T-helper 1 cell treated with Interleukin-12 subunit alpha and Interleukin-12 subunit beta and Interleukin-4 antibody, amounts not matched to agents 30 μg/mL and 1 μg/mL, for 36 hours (primary cell): ENCODE results near the gene ZNF565.
"Not testable (repeated sequence)": the region's sequence is repeated elsewhere in the genome, so short reads cannot be mapped to it uniquely, and the experiment has no call there.

Experiments used
- H3K27ac Mint-ChIP-seq: one replicate; pipeline ENCODE4 v1.8.0; 2021; ENCODE audit warnings: mild to moderate bottlenecking, mixed read lengths
- H3K27me3 Mint-ChIP-seq: one replicate; pipeline ENCODE4 v1.8.0; 2021; ENCODE audit warnings: low read depth, mixed read lengths
- H3K36me3 Mint-ChIP-seq: one replicate; pipeline ENCODE4 v1.8.0; 2021; ENCODE audit warnings: low read depth, mixed read lengths
- H3K4me1 Mint-ChIP-seq: one replicate; pipeline ENCODE4 v1.8.0; 2021; ENCODE audit warnings: low read depth, mixed read lengths
- H3K4me3 Mint-ChIP-seq: one replicate; pipeline ENCODE4 v1.8.0; 2021; ENCODE audit warnings: mild to moderate bottlenecking, moderate library complexity, mixed read lengths
- H3K9me3 Mint-ChIP-seq: one replicate; pipeline ENCODE4 v1.8.0; 2021; ENCODE audit warnings: mixed read lengths

ZNF565 gene

DNA sequence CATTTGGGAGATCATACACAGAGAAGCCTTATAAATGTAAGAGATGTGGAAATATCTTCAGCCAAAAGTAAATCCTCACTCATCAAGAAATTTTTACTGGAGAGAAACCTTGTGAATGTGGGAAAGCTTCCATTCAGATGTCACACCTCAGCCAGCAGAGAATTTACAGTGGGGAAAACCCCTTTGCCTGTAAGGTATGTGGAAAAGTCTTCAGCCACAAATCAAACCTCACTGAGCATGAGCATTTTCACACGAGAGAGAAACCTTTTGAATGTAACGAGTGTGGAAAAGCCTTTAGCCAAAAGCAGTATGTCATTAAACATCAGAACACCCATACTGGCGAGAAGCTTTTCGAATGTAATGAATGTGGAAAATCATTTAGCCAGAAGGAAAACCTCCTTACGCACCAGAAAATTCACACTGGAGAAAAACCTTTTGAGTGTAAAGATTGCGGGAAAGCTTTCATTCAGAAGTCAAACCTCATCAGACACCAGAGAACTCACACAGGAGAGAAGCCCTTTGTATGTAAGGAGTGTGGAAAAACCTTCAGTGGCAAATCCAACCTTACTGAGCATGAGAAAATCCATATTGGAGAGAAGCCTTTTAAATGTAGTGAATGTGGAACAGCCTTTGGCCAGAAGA, 22.0 kb upstream of the ZNF565 start:
- Mint-ChIP-seq H3K27ac (no peak overlapping the region), H3K4me3 (no peak overlapping the region), H3K27me3 (no peaks in the 10 kb centered on the region), H3K4me1 (no peaks in the 10 kb centered on the region), H3K9me3 (peaks cover 75% of the 10 kb centered on the region), H3K36me3 (peaks cover 83% of the 10 kb centered on the region)

GRCh38 chr19:36233626-36234025, 19.2 kb upstream of the ZNF565 start:
- H3K4me3 Mint-ChIP-seq, H3K4me1 Mint-ChIP-seq, H3K27me3 Mint-ChIP-seq, H3K27ac Mint-ChIP-seq: not testable (repeated sequence)
- Mint-ChIP-seq H3K9me3 (peaks cover 72% of the 10 kb centered on the region), H3K36me3 (peaks cover 92% of the 10 kb centered on the region)

DNA sequence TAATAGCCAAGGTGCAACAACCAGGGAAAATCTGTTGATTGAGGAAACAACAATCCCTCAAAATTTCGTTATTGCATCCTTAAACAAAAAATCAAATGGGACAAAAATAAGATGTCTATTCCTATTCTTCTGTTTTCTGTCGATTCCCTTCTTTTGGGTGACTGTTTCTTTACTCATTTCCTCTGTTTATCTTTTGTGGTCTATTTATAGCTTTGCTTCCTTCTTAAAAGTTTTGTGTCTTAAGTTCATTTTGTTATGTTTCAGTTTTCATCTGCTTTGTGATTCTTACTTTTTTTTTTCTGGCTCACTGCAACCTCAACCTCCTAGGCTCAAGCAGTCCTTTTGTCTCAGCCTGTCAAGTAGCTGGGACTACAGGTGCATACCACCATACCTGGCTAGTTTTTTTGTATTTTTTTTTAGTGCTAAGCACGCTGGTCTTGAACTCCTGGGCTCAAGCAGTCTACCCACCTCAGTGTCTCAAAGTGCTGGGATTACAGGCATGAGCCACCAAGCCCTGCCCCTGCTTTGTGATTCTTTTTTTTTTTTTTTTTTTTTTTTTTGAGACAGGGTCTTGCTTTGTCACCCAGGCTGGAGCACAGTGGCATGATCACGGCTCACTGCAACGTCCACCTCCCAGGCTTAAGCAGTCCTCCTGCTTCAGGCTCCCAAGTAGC, 10.9 kb upstream of the ZNF565 start:
- peak overlapping the region; percentile 52 for H3K27ac Mint-ChIP-seq
- no peaks in the 10 kb centered on the region for H3K27me3 Mint-ChIP-seq
- H3K9me3 Mint-ChIP-seq: peaks cover 46% of the 10 kb centered on the region
- H3K4me3 Mint-ChIP-seq: peak overlapping the region; percentile 36
- peaks cover 22% of the 10 kb centered on the region for H3K4me1 Mint-ChIP-seq
- peaks cover 76% of the 10 kb centered on the region for H3K36me3 Mint-ChIP-seq

- Mint-ChIP-seq H3K4me3 (no peak overlapping the region), H3K4me1 (peaks cover 28% of the 10 kb centered on the region), H3K27me3 (no peaks in the 10 kb centered on the region), H3K9me3 (peaks cover 42% of the 10 kb centered on the region), H3K36me3 (peaks cover 64% of the 10 kb centered on the region), H3K27ac (no peak overlapping the region)
Measured at GRCh38 chr19:36222503-36222902, 8.0 kb upstream of the ZNF565 start.

DNA sequence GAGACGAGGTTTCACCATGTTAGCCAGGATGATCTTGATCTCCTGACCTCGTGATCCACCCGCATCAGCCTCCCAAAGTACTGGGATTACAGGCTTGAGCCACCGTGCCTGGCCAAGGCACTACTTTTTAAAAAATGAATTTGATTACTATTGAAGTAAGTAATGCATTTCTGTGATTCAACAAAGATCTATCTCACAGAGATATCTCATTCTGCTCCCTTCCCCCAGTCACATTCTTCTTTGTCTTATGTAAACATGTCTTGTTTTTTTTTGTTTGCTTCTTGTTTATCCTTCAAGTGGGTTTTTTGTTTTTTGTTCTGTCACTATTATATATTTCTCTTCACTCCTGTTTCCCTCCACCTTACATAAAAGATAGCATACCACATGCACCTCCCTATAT, 7.0 kb upstream of the ZNF565 start:
- no peak overlapping the region for H3K4me3 Mint-ChIP-seq
- peaks cover 61% of the 10 kb centered on the region for H3K36me3 Mint-ChIP-seq
- no peaks in the 10 kb centered on the region for H3K27me3 Mint-ChIP-seq
- peaks cover 45% of the 10 kb centered on the region for H3K9me3 Mint-ChIP-seq
- peaks cover 32% of the 10 kb centered on the region for H3K4me1 Mint-ChIP-seq
- H3K27ac Mint-ChIP-seq: no peak overlapping the region

DNA sequence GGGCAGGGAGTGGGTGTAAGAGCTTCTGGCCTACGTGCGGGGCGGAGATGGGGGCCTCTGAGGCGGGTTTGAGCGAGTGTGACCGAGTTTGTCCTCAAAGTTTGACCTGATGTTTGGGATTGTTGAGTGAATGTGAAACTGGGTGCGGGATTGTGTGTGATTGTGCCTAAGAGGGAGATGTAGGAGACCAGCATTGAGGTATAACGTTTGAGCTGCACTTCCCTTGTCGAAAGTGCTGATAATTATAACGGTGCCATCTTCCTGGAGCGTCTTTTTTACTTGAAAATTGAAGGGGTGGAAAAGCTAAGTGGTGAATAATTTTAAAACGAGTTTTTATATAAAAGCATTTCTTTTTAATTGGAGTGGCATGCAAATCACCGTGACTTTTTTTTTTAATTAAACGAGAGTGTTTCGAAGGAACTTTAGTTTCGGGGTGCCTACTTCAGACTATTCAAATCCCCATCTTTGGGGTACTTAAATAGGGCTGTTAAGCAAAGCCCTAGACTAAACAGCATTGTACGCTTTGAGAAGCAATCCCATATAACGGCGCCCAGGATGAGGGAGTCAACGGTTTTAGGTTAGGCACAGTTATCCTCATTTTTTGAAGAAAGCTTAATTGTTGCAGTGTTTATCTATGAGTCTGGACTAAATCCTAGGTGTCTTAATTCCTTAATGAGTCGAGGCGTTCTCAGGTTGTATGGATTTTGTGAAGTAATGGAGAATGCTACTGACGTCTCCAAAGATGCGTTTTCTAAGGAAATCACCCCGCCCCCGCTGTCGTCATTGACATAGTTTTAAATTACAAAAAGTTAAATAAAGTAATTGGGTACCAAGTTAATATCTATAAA, 1.0 kb upstream of the ZNF565 start:
- Mint-ChIP-seq H3K4me3 (no peak overlapping the region), H3K4me1 (peaks cover 9% of the 10 kb centered on the region), H3K36me3 (peaks cover 17% of the 10 kb centered on the region), H3K27me3 (no peaks in the 10 kb centered on the region), H3K9me3 (peaks cover 14% of the 10 kb centered on the region), H3K27ac (no peak overlapping the region)

GRCh38 chr19:36212895-36213294, 1.6 kb downstream of the ZNF565 start:
- Mint-ChIP-seq H3K4me1 (peaks cover 3% of the 10 kb centered on the region), H3K27me3 (no peaks in the 10 kb centered on the region), H3K4me3 (peak overlapping the region; percentile 38), H3K27ac (no peak overlapping the region), H3K9me3 (peaks cover 4% of the 10 kb centered on the region), H3K36me3 (peaks cover 6% of the 10 kb centered on the region)

- Mint-ChIP-seq H3K4me1 (no peaks in the 10 kb centered on the region), H3K36me3 (no peaks in the 10 kb centered on the region), H3K27ac (no peak overlapping the region), H3K9me3 (no peaks in the 10 kb centered on the region), H3K4me3 (no peak overlapping the region), H3K27me3 (no peaks in the 10 kb centered on the region)
Measured at GRCh38 chr19:36210497-36210896, 4.0 kb downstream of the ZNF565 start.

GRCh38 chr19:36209372-36209771, 5.1 kb downstream of the ZNF565 start:
- H3K36me3 Mint-ChIP-seq: no peaks in the 10 kb centered on the region
- no peak overlapping the region for H3K27ac Mint-ChIP-seq
- no peaks in the 10 kb centered on the region for H3K27me3 Mint-ChIP-seq
- H3K4me3 Mint-ChIP-seq: no peak overlapping the region
- no peaks in the 10 kb centered on the region for H3K4me1 Mint-ChIP-seq
- no peaks in the 10 kb centered on the region for H3K9me3 Mint-ChIP-seq

- H3K4me1 Mint-ChIP-seq: no peaks in the 10 kb centered on the region
- H3K4me3 Mint-ChIP-seq: no peak overlapping the region
- H3K27me3 Mint-ChIP-seq: no peaks in the 10 kb centered on the region
- no peak overlapping the region for H3K27ac Mint-ChIP-seq
- no peaks in the 10 kb centered on the region for H3K9me3 Mint-ChIP-seq
- H3K36me3 Mint-ChIP-seq: peaks cover 2% of the 10 kb centered on the region
Measured at GRCh38 chr19:36207605-36208252, 6.7 kb downstream of the ZNF565 start.

GRCh38 chr19:36203293-36203692, 11.2 kb downstream of the ZNF565 start:
- H3K4me1 Mint-ChIP-seq: no peaks in the 10 kb centered on the region

DNA sequence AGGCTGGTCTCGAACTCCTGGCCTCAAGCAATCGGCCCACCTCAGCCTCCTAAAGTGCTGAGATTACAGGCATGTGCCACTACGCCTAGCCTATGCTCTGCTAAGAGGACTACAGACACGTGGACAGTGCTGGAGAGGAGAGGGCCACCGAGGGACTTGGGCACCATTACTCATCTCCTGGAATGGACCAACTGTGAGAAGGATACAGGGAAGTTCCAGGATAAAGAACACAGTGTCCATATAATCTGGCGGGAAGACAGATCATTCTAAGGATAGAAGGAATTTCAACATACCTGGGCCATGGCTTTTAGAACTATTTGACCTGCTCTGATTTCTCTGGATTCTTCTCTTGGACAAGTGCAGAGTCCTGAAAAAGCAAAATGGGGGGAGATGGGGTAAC, 12.8 kb downstream of the ZNF565 start:
- H3K4me3 Mint-ChIP-seq: no peak overlapping the region
- no peak overlapping the region for H3K27ac Mint-ChIP-seq
- no peaks in the 10 kb centered on the region for H3K27me3 Mint-ChIP-seq

More at GRCh38 chr19:36203293-36203692, 11.2 kb downstream of the ZNF565 start:
- no peaks in the 10 kb centered on the region for H3K9me3 Mint-ChIP-seq
- H3K4me3 Mint-ChIP-seq: no peak overlapping the region
- H3K27me3 Mint-ChIP-seq: no peaks in the 10 kb centered on the region
- H3K36me3 Mint-ChIP-seq: peaks cover 3% of the 10 kb centered on the region
- H3K27ac Mint-ChIP-seq: no peak overlapping the region

DNA sequence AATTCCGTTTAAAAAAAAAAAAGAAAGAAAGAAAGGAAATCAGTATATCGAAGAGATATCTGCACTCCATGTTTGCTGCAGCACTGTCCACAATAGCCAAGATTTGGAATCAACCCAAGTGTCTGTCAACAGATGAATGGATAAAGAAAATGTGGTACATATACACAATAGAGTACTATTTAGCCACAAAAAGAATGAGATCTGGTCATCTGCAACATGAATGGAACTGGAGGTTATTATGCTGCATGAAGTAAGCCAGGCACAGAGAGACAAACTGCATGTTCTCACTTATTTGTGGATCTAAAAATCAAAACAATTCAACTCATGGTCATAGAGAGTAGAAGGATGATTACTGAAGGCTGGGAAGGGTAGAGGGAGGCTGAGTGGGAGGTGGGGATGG, 16.3 kb downstream of the ZNF565 start:
- Mint-ChIP-seq H3K4me1 (no peaks in the 10 kb centered on the region), H3K9me3 (no peaks in the 10 kb centered on the region), H3K36me3 (peaks cover 5% of the 10 kb centered on the region), H3K27me3 (no peaks in the 10 kb centered on the region), H3K27ac (no peak overlapping the region), H3K4me3 (no peak overlapping the region)

More for the DNA sequence above, 12.8 kb downstream of the ZNF565 start:
- no peaks in the 10 kb centered on the region for H3K4me1 Mint-ChIP-seq
- H3K9me3 Mint-ChIP-seq: no peaks in the 10 kb centered on the region
- H3K36me3 Mint-ChIP-seq: peaks cover 5% of the 10 kb centered on the region

DNA sequence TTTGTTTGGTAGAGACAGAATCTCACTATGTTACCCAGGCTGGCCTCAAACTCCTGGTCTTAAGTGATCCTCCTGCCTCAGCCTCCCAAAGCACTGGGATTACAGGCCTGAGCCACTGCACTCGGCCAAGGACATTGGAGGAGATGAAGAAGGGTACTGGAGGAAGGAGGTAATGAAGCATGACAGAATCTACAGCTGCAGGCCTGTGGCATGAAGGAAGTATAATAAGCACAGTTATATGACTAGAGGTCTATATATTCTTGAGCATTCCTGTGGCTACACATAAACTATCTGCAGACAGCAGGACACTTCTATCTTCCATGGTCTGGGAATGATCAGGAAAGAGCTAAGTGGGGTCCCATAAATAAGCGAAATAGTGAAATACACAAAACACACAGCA, 18.2 kb downstream of the ZNF565 start:
- Mint-ChIP-seq H3K27ac (no peak overlapping the region), H3K27me3 (no peaks in the 10 kb centered on the region), H3K4me1 (no peaks in the 10 kb centered on the region), H3K4me3 (no peak overlapping the region), H3K36me3 (peaks cover 5% of the 10 kb centered on the region), H3K9me3 (no peaks in the 10 kb centered on the region)
